H9 (cell line): ENCODE results near the gene TENM4. TPM values are rescaled to one million over a fixed set of nuclear protein-coding genes. Genes with fewer than 3 reads are reported as not detected.
A peak's percentile ranks its signal among the peaks of the same experiment; 100 is the strongest.

ENCODE experiments used
- DNase-seq: peaks from one replicate; pipeline ENCODE4 v3.0.0-alpha.2; 2017
- H2AFZ ChIP-seq: one replicate; pipeline ENCODE4 v1.6.1; 2013; ENCODE audit warnings: mild to moderate bottlenecking, low read length, control low read depth, moderate library complexity
- H2AK5ac ChIP-seq: 2 replicates; pipeline ENCODE4 v1.6.1; 2013; ENCODE audit warnings: low read length, control low read depth, mixed read lengths; ENCODE audit not compliant: insufficient read length
- H2BK120ac ChIP-seq: one replicate; pipeline ENCODE4 v1.6.1; 2013; ENCODE audit warnings: low read depth, mild to moderate bottlenecking, low read length, control low read depth, inconsistent platforms; ENCODE audit not compliant: poor library complexity, severe bottlenecking
- H2BK12ac ChIP-seq: 2 replicates; pipeline ENCODE4 v1.6.1; 2013; ENCODE audit warnings: low read length, control low read depth, mixed read lengths, low read depth; ENCODE audit not compliant: insufficient read length
- H2BK15ac ChIP-seq: 2 replicates; pipeline ENCODE4 v1.6.1; 2013; ENCODE audit warnings: low read depth, low read length, control low read depth
- H2BK20ac ChIP-seq: one replicate; pipeline ENCODE4 v1.6.1; 2013; ENCODE audit warnings: low read depth, mild to moderate bottlenecking, low read length, control low read depth, inconsistent platforms; ENCODE audit not compliant: poor library complexity, severe bottlenecking
- H2BK5ac ChIP-seq: 2 replicates; pipeline ENCODE4 v1.6.1; 2013; ENCODE audit warnings: low read length, control low read depth, mixed read lengths; ENCODE audit not compliant: insufficient read length
- H3K14ac ChIP-seq: 2 replicates; pipeline ENCODE4 v1.6.1; 2013; ENCODE audit warnings: low read length, control low read depth; ENCODE audit not compliant: insufficient read depth
- H3K18ac ChIP-seq: 2 replicates; pipeline ENCODE4 v1.6.1; 2013; ENCODE audit warnings: low read depth, mild to moderate bottlenecking, mixed read lengths, low read length, control low read depth; ENCODE audit not compliant: insufficient read length
- H3K23ac ChIP-seq: 2 replicates; pipeline ENCODE4 v1.6.1; 2013; ENCODE audit warnings: low read length, control low read depth, mixed read lengths, low read depth; ENCODE audit not compliant: insufficient read length
- H3K23me2 ChIP-seq: 2 replicates; pipeline ENCODE4 v1.6.1; 2013; ENCODE audit warnings: low read depth, mild to moderate bottlenecking, mixed read lengths, low read length, control low read depth; ENCODE audit not compliant: insufficient read length, poor library complexity, severe bottlenecking
- H3K27ac ChIP-seq: 2 replicates; pipeline ENCODE4 v1.5.1; 2013; ENCODE audit warnings: low read length, control low read depth, mixed read lengths, low read depth; ENCODE audit not compliant: insufficient read length
- H3K27me3 ChIP-seq: 2 replicates; pipeline ENCODE4 v1.6.1; 2013; ENCODE audit warnings: low read length, control low read depth, inconsistent platforms; ENCODE audit not compliant: insufficient read depth
- H3K4ac ChIP-seq: 2 replicates; pipeline ENCODE4 v1.6.1; 2013; ENCODE audit warnings: low read depth, mild to moderate bottlenecking, control low read depth, inconsistent platforms, low read length, moderate library complexity
- H3K4me1 ChIP-seq: 2 replicates; pipeline ENCODE4 v1.6.1; 2013; ENCODE audit warnings: low read length, control low read depth, inconsistent platforms; ENCODE audit not compliant: insufficient read depth
- H3K4me2 ChIP-seq: 2 replicates; pipeline ENCODE4 v1.6.1; 2013; ENCODE audit warnings: low read length, control low read depth, mixed read lengths; ENCODE audit not compliant: insufficient read length, insufficient read depth
- H3K56ac ChIP-seq: 2 replicates; pipeline ENCODE4 v1.6.1; 2013; ENCODE audit warnings: low read depth, mild to moderate bottlenecking, mixed read lengths, low read length, control low read depth; ENCODE audit not compliant: insufficient read length
- H3K79me1 ChIP-seq: 2 replicates; pipeline ENCODE4 v1.6.1; 2013; ENCODE audit warnings: low read depth, mild to moderate bottlenecking, moderate library complexity, low read length, control low read depth, inconsistent platforms; ENCODE audit not compliant: insufficient read depth, poor library complexity, severe bottlenecking
- H3K79me2 ChIP-seq: 2 replicates; pipeline ENCODE4 v1.6.1; 2013; ENCODE audit warnings: low read length, control low read depth, inconsistent platforms; ENCODE audit not compliant: insufficient read depth
- H3K9ac ChIP-seq: 2 replicates; pipeline ENCODE4 v1.6.1; 2013; ENCODE audit warnings: low read length, control low read depth, mixed read lengths; ENCODE audit not compliant: insufficient read length; ENCODE audit errors: extremely low read depth
- H3K9me3 ChIP-seq: one replicate; pipeline ENCODE4 v1.6.1; 2013; ENCODE audit warnings: low read depth, low read length, inconsistent platforms; ENCODE audit not compliant: control insufficient read depth
- H3T11ph ChIP-seq: one replicate; pipeline ENCODE4 v1.6.1; 2013; ENCODE audit warnings: mild to moderate bottlenecking, low read length, control low read depth, inconsistent platforms
- H4K20me1 ChIP-seq: one replicate; pipeline ENCODE4 v1.6.1; 2013; ENCODE audit not compliant: control insufficient read depth, insufficient read length, insufficient read depth
- H4K5ac ChIP-seq: 2 replicates; pipeline ENCODE4 v1.6.1; 2013; ENCODE audit warnings: low read depth, mild to moderate bottlenecking, mixed read lengths, low read length, control low read depth; ENCODE audit not compliant: insufficient read length
- H4K8ac ChIP-seq: replicated peaks from 2 replicates; pipeline ENCODE4 v1.6.1; 2013; ENCODE audit warnings: low read length, control low read depth, mixed read lengths, low read depth; ENCODE audit not compliant: insufficient read length
- H4K91ac ChIP-seq: 2 replicates; pipeline ENCODE4 v1.6.1; 2013; ENCODE audit warnings: low read depth, mild to moderate bottlenecking, moderate library complexity, mixed read lengths, low read length, control low read depth; ENCODE audit not compliant: insufficient read length
- H3K27ac Mint-ChIP-seq, 3 experiments: 2 replicates in 2 of 3; 3 replicates in 1 of 3; pipeline ENCODE4 v1.8.0; 2020 to 2021; ENCODE audit warnings: mixed read lengths in 3 of 3, mild to moderate bottlenecking in 1 of 3, moderate library complexity in 1 of 3
- H3K27me3 Mint-ChIP-seq: 2 replicates; pipeline ENCODE4 v1.8.0; 2021; ENCODE audit warnings: low read depth, mild to moderate bottlenecking, moderate library complexity, mixed read lengths
- H3K36me3 Mint-ChIP-seq, 3 experiments: 2 replicates in 2 of 3; 3 replicates in 1 of 3; pipeline ENCODE4 v1.8.0; 2020 to 2021; ENCODE audit warnings: low read depth in 3 of 3, mixed read lengths in 3 of 3; ENCODE audit not compliant: insufficient read depth in 1 of 3
- H3K4me1 Mint-ChIP-seq, 2 experiments: 2 replicates each; pipeline ENCODE4 v1.8.0; 2020; ENCODE audit warnings: mixed read lengths in 2 of 2
- H3K4me3 Mint-ChIP-seq, 2 experiments: 2 replicates in 1 of 2; 3 replicates in 1 of 2; pipeline ENCODE4 v1.8.0; 2020 to 2021; ENCODE audit warnings: mild to moderate bottlenecking in 2 of 2, mixed read lengths in 2 of 2, moderate library complexity in 1 of 2
- H3K9me3 Mint-ChIP-seq, 2 experiments: 2 replicates in 1 of 2; 3 replicates in 1 of 2; pipeline ENCODE4 v1.8.0; 2020; ENCODE audit warnings: mild to moderate bottlenecking in 2 of 2, mixed read lengths in 2 of 2, moderate library complexity in 1 of 2
- CTCF ChIP-seq: fragments of 200-600 bp; sonication (generic); conservative IDR thresholded peaks from 3 replicates; pipeline ENCODE4 v1.8.0; 2021; ENCODE audit warnings: antibody characterized with exemption, mild to moderate bottlenecking
- WGBS: extraction: QIAGEN DNeasy Blood & Tissue Kit; methylation state at CpG from one replicate; pipeline ENCODE4 v1.1.7; 2013; ENCODE audit warnings: missing lambda C conversion rate, low lambda C conversion rate, mixed read lengths; ENCODE audit not compliant: insufficient read length; ENCODE audit errors: extremely low coverage; 5-methylcytosine and 5-hydroxymethylcytosine counted together
- total RNA-seq: library from RNA; stranded (reverse); gene quantifications from 2 replicates; pipeline ENCODE4 v1.2.1, GENCODE V29; 2021

TENM4 gene
- total RNA-seq, 1 experiment from 2014 or later = 4.6 TPM

GRCh38 chr11:78684377-78684776, 756.5 kb downstream of the TENM4 start:
- Histone ChIP-seq H4K20me1 (no peaks in the 10 kb centered on the region), H2BK5ac (no peak overlapping the region), H2BK120ac (no peak overlapping the region), H3K4me1 (peaks cover 3% of the 10 kb centered on the region; the same call in 1 of the 2 replicates), H3K9me3 (no peaks in the 10 kb centered on the region), H3K23me2 (no peaks in the 10 kb centered on the region), H3K18ac (no peak overlapping the region), H3K9ac (no peak overlapping the region), H2AFZ (no peak overlapping the region), H3T11ph (no peak overlapping the region), H2AK5ac (no peak overlapping the region), H4K5ac (no peak overlapping the region), H3K23ac (no peak overlapping the region), H3K4ac (no peak overlapping the region), H3K79me2 (no peaks in the 10 kb centered on the region), H2BK12ac (no peak overlapping the region), H3K4me2 (peak overlapping the region; percentile 66), H4K8ac (no peak overlapping the region), H2BK15ac (no peak overlapping the region), H2BK20ac (no peak overlapping the region), H3K14ac (no peak overlapping the region), H4K91ac (no peak overlapping the region), H3K56ac (no peak overlapping the region), H3K27ac (no peak overlapping the region), H3K79me1 (no peaks in the 10 kb centered on the region), H3K27me3 (0 out of 2 replicates have a peak, but pooled peaks cover 3% of the 10 kb centered on the region)
- H3K9me3 Mint-ChIP-seq = peaks cover 0 to 3% of the 10 kb centered on the region in 2 experiments; a peak in 2 of 5 replicates
- peak overlapping the region; percentile 63 to 79; a peak in 4 of 5 replicates for H3K4me3 Mint-ChIP-seq
- no CpG with 5 or more reads among the region's 2 CpGs for WGBS
- H3K27me3 Mint-ChIP-seq = peaks cover 14% of the 10 kb centered on the region
- no peak overlapping the region for H3K27ac Mint-ChIP-seq
- no peak for DNase-seq
- no peak for TF ChIP-seq CTCF
- peaks cover 23 to 30% of the 10 kb centered on the region in 2 experiments for H3K4me1 Mint-ChIP-seq
- H3K36me3 Mint-ChIP-seq = peaks cover 0 to 4% (median 0%) of the 10 kb centered on the region in 3 experiments; a peak in 1 of 7 replicates
